Panc1 (cell line): ENCODE measurements around the gene TBXAS1. TPM values are rescaled to one million over a fixed set of nuclear protein-coding genes. Genes with fewer than 3 reads are reported as not detected.

Experiments used
- ATAC-seq: fragments of 200-7000 bp; cut with Tn5 transposase; 2 replicates; pipeline ENCODE4 v1.9.1; 2020; ENCODE audit warnings: mild to moderate bottlenecking, moderate library complexity
- BruUV-seq: library from RNA; stranded (reverse); fragments of 400-500 nt; replicated peaks from 2 replicates; lab custom pipeline; 2021; lab: Mats Ljungman, UMichigan
- CTCF ChIA-PET: fragments of 300-600 bp; sonication (Branson Sonifier 250); formaldehyde crosslinking; loops from one replicate; lab custom pipeline; 2022; ENCODE audit warnings: antibody characterized with exemption; lab: Charles Lee
- POLR2A ChIA-PET: fragments of 300-600 bp; sonication (Branson Sonifier 250); formaldehyde crosslinking; loops from one replicate; lab custom pipeline; 2022; ENCODE audit warnings: antibody characterized with exemption; lab: Charles Lee
- DNase-seq: peaks from one replicate; pipeline ENCODE4 v3.0.0-alpha.2; 2010; ENCODE audit warnings: low read depth, low spot score
- H3K27ac ChIP-seq: 2 replicates; pipeline ENCODE4 v1.5.1; 2011; ENCODE audit warnings: mild to moderate bottlenecking, low read length, inconsistent platforms
- H3K27me3 ChIP-seq: fragments of 200-500 bp; sonication (Bioruptor generic); 2 replicates; pipeline ENCODE4 v1.6.0; 2014; ENCODE audit warnings: low read length, inconsistent platforms; ENCODE audit not compliant: control insufficient read depth, insufficient read depth
- H3K36me3 ChIP-seq: fragments of 200-500 bp; sonication (Bioruptor generic); 2 replicates; pipeline ENCODE4 v1.5.1; 2014; ENCODE audit warnings: inconsistent platforms, mild to moderate bottlenecking, low read length, moderate library complexity; ENCODE audit not compliant: control insufficient read depth, insufficient read depth
- H3K4me1 ChIP-seq: 2 replicates; pipeline ENCODE4 v1.5.1; 2011; ENCODE audit warnings: inconsistent platforms, mild to moderate bottlenecking, low read length, moderate library complexity; ENCODE audit not compliant: control insufficient read depth, insufficient read depth
- H3K4me3 ChIP-seq, 2 experiments: 2 replicates each; pipeline ENCODE4 v1.5.1; 2011 to 2012; ENCODE audit warnings: low read depth in 2 of 2, low read length in 2 of 2, mild to moderate bottlenecking in 2 of 2, inconsistent platforms in 1 of 2, moderate library complexity in 1 of 2
- H3K9me3 ChIP-seq: fragments of 200-500 bp; sonication (Bioruptor generic); 2 replicates; pipeline ENCODE4 v1.5.1; 2014; ENCODE audit warnings: low read depth, mild to moderate bottlenecking, inconsistent platforms, low read length, moderate library complexity; ENCODE audit not compliant: control insufficient read depth, insufficient read depth
- POLR2AphosphoS5 ChIP-seq: IDR thresholded peaks from 2 replicates; pipeline ENCODE4 v1.6.1; 2012; ENCODE audit warnings: mild to moderate bottlenecking, low read depth, low read length, moderate library complexity
- SIN3A ChIP-seq: IDR thresholded peaks from 2 replicates; pipeline ENCODE4 v1.6.1; 2012; ENCODE audit warnings: low read depth, mild to moderate bottlenecking, low read length, moderate library complexity, borderline replicate concordance; ENCODE audit not compliant: insufficient read depth
- TCF7L2 ChIP-seq: IDR thresholded peaks from 2 replicates; pipeline ENCODE4 v1.6.1; 2011; ENCODE audit warnings: mild to moderate bottlenecking, low read depth, low read length, inconsistent platforms
- in situ Hi-C: cut with HindIII; loops from 2 replicates; pipeline ENCODE4 v1.10.0; 2016; ENCODE audit warnings: low sequenced_read_pairs, low pct_unique_long_range_greater_than_20kb
- intact Hi-C: fragments of 100-400 bp; cut with micrococcal nuclease; formaldehyde crosslinking; loops from one replicate; pipeline ENCODE4 v1.10.0; 2022; ENCODE audit not compliant: unreplicated experiment
- total RNA-seq: library from RNA; stranded (reverse); gene quantifications from one replicate; pipeline ENCODE4 v1.2.1, GENCODE V29; 2021; ENCODE audit not compliant: unreplicated experiment
- TF ChIP-seq, protein P1 (sequence below), 2 experiments: IDR thresholded peaks; 2 replicates each; pipeline ENCODE4 v1.6.1; 2011 to 2012; ENCODE audit warnings: low read depth in 2 of 2, control low read depth in 1 of 2, low read length in 1 of 2, mild to moderate bottlenecking in 1 of 2, moderate library complexity in 1 of 2; ENCODE audit not compliant: insufficient read depth in 1 of 2
- TF ChIP-seq, protein P2 (sequence below): fragments of 450-650 bp; IDR thresholded peaks from 2 replicates; pipeline ENCODE4 v1.5.1; 2017; ENCODE audit warnings: mild to moderate bottlenecking

The TBXAS1 gene
- total RNA-seq, 1 experiment from 2014 or later, result 4.4 TPM

DNA sequence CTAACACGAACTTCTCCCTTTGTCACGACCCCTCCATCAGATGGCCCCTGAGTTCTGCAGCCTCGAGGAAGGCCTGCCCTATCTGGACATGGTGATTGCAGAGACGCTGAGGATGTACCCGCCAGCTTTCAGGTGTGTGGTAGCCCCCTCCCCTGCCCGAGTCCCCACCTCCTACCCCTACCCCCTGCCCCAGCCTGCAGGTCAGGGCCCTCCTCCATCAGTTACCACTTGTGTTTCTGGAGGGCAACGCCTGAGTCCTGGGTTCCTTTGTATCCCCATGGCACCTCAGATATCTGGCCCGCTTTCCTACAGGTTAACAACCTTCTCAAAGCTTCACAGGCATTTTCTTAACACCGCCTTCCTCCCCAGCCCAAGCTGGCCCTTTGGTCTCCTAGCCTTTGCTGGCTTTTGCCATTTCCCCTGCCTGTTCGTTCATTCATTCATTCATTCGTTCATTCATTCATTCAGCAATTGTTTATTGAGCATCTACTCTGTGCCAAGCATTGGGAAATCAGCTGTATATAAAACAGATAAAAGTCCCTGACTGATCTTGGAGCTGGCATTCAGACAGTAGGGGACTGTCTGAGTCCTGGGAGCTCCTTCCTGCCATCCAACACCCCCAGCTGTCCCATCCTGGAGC lies 178.1 kb downstream of the TBXAS1 start:
- H3K27me3 ChIP-seq, result 0 out of 2 replicates have a peak, but pooled peaks cover 5% of the 10 kb centered on the region
- no peaks in the 10 kb centered on the region for H3K36me3 ChIP-seq
- no peaks in the 10 kb centered on the region for H3K9me3 ChIP-seq
- ATAC-seq (no peak), DNase-seq (no peak)
- TF ChIP-seq TCF7L2 (no peak), POLR2AphosphoS5 (no peak), SIN3A (no peak)
- TF ChIP-seq, protein P1, sequence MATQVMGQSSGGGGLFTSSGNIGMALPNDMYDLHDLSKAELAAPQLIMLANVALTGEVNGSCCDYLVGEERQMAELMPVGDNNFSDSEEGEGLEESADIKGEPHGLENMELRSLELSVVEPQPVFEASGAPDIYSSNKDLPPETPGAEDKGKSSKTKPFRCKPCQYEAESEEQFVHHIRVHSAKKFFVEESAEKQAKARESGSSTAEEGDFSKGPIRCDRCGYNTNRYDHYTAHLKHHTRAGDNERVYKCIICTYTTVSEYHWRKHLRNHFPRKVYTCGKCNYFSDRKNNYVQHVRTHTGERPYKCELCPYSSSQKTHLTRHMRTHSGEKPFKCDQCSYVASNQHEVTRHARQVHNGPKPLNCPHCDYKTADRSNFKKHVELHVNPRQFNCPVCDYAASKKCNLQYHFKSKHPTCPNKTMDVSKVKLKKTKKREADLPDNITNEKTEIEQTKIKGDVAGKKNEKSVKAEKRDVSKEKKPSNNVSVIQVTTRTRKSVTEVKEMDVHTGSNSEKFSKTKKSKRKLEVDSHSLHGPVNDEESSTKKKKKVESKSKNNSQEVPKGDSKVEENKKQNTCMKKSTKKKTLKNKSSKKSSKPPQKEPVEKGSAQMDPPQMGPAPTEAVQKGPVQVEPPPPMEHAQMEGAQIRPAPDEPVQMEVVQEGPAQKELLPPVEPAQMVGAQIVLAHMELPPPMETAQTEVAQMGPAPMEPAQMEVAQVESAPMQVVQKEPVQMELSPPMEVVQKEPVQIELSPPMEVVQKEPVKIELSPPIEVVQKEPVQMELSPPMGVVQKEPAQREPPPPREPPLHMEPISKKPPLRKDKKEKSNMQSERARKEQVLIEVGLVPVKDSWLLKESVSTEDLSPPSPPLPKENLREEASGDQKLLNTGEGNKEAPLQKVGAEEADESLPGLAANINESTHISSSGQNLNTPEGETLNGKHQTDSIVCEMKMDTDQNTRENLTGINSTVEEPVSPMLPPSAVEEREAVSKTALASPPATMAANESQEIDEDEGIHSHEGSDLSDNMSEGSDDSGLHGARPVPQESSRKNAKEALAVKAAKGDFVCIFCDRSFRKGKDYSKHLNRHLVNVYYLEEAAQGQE (IDR thresholded peaks at IDR 0.05; ENCODE audit: insufficient read depth in 1 of 2, low read depth in 2 of 2, low read length in 1 of 2), result no peak
- TF ChIP-seq, protein P2, sequence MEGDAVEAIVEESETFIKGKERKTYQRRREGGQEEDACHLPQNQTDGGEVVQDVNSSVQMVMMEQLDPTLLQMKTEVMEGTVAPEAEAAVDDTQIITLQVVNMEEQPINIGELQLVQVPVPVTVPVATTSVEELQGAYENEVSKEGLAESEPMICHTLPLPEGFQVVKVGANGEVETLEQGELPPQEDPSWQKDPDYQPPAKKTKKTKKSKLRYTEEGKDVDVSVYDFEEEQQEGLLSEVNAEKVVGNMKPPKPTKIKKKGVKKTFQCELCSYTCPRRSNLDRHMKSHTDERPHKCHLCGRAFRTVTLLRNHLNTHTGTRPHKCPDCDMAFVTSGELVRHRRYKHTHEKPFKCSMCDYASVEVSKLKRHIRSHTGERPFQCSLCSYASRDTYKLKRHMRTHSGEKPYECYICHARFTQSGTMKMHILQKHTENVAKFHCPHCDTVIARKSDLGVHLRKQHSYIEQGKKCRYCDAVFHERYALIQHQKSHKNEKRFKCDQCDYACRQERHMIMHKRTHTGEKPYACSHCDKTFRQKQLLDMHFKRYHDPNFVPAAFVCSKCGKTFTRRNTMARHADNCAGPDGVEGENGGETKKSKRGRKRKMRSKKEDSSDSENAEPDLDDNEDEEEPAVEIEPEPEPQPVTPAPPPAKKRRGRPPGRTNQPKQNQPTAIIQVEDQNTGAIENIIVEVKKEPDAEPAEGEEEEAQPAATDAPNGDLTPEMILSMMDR, result no peak
- CTCF ChIA-PET, result interaction anchor here (0.6 to 0.7 kb wide), 2 partner anchors 42 to 524 kb away, joined by 3 to 5 read pairs; partner anchors contain the start of gene KLRG2
- in situ Hi-C loops (no loop called here), intact Hi-C loops (no loop called here)
- peaks cover 4% of the 10 kb centered on the region; the same call in 1 of the 2 replicates for H3K4me1 ChIP-seq
- no peak overlapping the region for H3K27ac ChIP-seq
- POLR2A ChIA-PET, result no interaction called here
- no TSS peak for BruUV-seq
- H3K4me3 ChIP-seq, result no peak overlapping the region

DNA sequence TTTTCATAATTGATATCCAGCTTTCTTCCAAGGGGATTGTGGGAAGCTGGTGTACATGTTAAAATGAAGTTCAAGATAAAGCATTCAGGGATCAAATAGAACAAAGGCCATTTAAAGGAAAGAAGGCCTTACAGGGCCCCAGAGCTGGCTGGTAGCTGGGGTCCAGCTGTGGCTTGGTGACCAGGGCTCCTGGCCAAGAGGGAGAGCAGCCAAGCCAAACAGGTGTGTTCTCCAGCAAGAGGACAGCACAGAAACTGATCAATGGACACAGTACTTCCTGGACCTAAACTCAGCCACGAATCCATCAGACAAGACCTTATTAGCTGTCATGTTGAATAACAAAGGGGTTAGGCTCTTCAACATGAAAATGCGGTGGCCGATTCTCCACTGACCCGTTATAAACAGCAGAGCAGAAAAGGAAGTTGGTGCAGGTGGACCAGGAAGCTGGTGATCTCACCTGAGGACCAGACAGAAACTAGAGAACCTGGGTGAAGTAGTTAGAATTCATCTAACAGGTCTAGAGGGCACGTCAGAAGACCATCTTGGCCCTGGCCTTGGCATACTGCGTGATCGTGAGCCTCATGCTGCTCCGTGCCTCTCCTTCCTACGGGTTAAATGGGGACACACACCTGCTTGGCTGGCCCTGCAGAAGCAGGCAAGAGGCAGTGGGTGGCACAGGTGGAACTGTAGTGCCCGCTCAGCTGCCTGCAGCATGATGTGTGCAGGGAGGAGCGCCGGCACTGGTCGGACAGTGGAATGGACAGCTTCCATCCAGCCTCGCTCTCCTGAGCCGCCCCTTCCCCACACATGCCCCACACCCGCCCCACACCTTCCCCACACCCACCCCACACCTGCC lies 179.9 kb downstream of the TBXAS1 start:
- TF ChIP-seq, protein P1 (IDR thresholded peaks at IDR 0.05; ENCODE audit: insufficient read depth in 1 of 2, low read depth in 2 of 2, low read length in 1 of 2), result no peak
- TF ChIP-seq, protein P2, result no peak
- TF ChIP-seq TCF7L2 (no peak), POLR2AphosphoS5 (no peak), SIN3A (no peak)
- POLR2A ChIA-PET, result no interaction called here
- H3K36me3 ChIP-seq, result no peaks in the 10 kb centered on the region
- CTCF ChIA-PET, result no interaction called here
- DNase-seq (no peak), ATAC-seq (no peak)
- no peaks in the 10 kb centered on the region; the same call in 1 of the 2 replicates for H3K4me1 ChIP-seq
- no peak overlapping the region for H3K27ac ChIP-seq
- no TSS peak for BruUV-seq
- 0 out of 2 replicates have a peak, but pooled peaks cover 5% of the 10 kb centered on the region for H3K27me3 ChIP-seq
- H3K4me3 ChIP-seq, result no peak overlapping the region
- intact Hi-C loops (no loop called here), in situ Hi-C loops (no loop called here)
- no peaks in the 10 kb centered on the region for H3K9me3 ChIP-seq
